Measurements from ENCODE around the gene KCTD7. TPM values are rescaled to one million over a fixed set of nuclear protein-coding genes. Genes with fewer than 3 reads are reported as not detected.

Gene KCTD7
- total and polyA plus RNA-seq, 2 of the 13 experiments (the other 11 are each of a cell fraction or from before 2014, with no cell fraction given): 7.3 to 13.5 TPM

DNA sequence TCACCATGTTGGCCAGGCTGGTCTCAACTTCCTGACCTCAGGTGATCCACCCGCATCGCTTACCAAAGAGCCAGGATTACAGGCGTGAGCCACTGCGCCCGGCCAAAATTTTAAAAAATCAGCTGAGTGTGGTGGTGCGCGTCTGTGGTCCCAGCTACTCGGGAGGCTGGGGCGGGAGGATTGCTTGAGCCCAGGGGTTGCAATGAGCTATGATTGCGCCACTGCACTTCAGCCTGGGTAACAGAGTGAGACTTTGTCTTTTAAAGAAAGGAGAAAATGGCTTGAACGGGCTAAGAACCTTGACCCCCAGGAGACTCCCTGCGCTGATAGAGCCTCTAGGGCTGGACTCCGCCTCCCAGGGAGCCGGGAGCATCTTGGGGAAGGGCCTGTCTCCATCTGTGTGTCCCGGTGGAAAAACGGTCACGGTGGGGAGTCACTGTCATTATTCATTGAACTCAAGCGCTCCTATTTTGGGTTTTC is 760 bp upstream of the KCTD7 start (continued):
- TF ChIP-seq, protein P1, sequence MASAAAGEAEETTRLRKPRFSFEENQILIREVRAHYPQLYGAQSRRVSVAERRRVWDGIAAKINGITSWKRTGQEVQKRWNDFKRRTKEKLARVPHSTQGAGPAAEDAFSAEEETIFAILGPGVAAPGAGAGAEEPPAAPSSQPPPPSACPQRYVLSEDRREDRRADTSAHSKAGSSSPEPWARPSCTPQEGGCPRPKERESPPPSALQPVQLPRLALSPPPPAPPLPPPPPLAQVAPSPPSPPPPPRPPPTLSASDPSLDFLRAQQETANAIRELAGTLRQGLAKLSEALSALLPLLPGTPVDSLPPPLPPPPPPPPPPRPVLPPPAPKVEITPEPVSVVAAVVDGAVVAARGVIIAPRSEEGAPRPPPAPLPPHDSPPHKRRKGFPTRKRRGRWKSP (CRISPR knock-in tag; IDR thresholded peaks at IDR 0.05): peak; percentile 87

GRCh38 chr7:66629222-66630062 is 761 bp downstream of the KCTD7 start:
- no peaks in the 10 kb centered on the region for H3K9me3 ChIP-seq (ENCODE audit: low read length)
- H3K9ac ChIP-seq (ENCODE audit: insufficient read depth, low read depth, low read length): peak overlapping the region; percentile 85; the same call in 1 of the 2 replicates
- H4K20me1 ChIP-seq (ENCODE audit: insufficient read depth, low read length): no peaks in the 10 kb centered on the region
- WGBS (ENCODE audit: low lambda C conversion rate): 44% methylated on average over 15 of the region's 35 CpGs
- H3K4me2 ChIP-seq (ENCODE audit: low read depth, low read length): peak overlapping the region; percentile 69
- no peak overlapping the region for H2AFZ ChIP-seq (ENCODE audit: low read length)
- FAIRE-seq (peak; percentile 26), ATAC-seq (no peak), DNase-seq (ENCODE audit: low spot score) (no peak)
- H3K27me3 ChIP-seq (ENCODE audit: control insufficient read depth in 1 of 2, insufficient read depth in 2 of 2, low read length in 2 of 2): no peaks in the 10 kb centered on the region
- ChIA-PET POLR2A (interaction anchor here (0.6 to 3.5 kb wide), 14 partner anchors 10 to 1192 kb away, joined by 3 to 30 read pairs (median 3); partner anchors contain the start of gene RABGEF1), CTCF (ENCODE audit: low intra/inter-chr PET ratio, low total read pairs) (no interaction called here)
- peak overlapping the region; percentile 79 for H3K27ac ChIP-seq (ENCODE audit: extremely low read length, insufficient read depth, low read length)
- no peak for TF ChIP-seq TCF12 (IDR thresholded peaks at IDR 0.05)
- peak; percentile 5; the same call in 1 of the 2 replicates for TF ChIP-seq TCF12 (CRISPR knock-in tag; IDR thresholded peaks at IDR 0.05)
- TF ChIP-seq ZBTB44 (CRISPR knock-in tag; IDR thresholded peaks at IDR 0.05): no peak
- 0 out of 2 replicates have a peak, but pooled peaks have one; percentile 13 for TF ChIP-seq CSRNP1 (CRISPR knock-in tag; IDR thresholded peaks at IDR 0.05)
- intact Hi-C loops (cut with micrococcal nuclease; ENCODE audit: unreplicated experiment): loop anchor here (5.0 to 10.0 kb wide), 2 partner anchors 37 to 65 kb away; no protein-coding TSS in a partner anchor
- BruUV-seq (replicated peaks): no TSS peak
- peaks cover 43% of the 10 kb centered on the region for H3K4me1 ChIP-seq (ENCODE audit: insufficient read depth, low read length)
- no peaks in the 10 kb centered on the region for H3K79me2 ChIP-seq (ENCODE audit: insufficient read depth, low read length)
- H3K36me3 ChIP-seq (replicated peaks in 1 of 2; ENCODE audit: control insufficient read depth in 1 of 2, insufficient read depth in 2 of 2, low read length in 2 of 2): peaks cover 0 to 7% of the 10 kb centered on the region in 2 experiments; a peak in 2 of 5 replicates
- H3K4me3 ChIP-seq (replicated peaks in 1 of 3; ENCODE audit: insufficient read depth in 1 of 3, low read depth in 2 of 3, low read length in 3 of 3): peak overlapping the region; percentile 69 to 81 (median 79)
- in situ Hi-C loops (cut with HindIII; ENCODE audit: extremely low pct_ligation_motif_present, low pct_unique_long_range_greater_than_20kb): no loop called here

All from HepG2 (cell line).